Measurements from ENCODE around the gene NMNAT2. TPM values are rescaled to one million over a fixed set of nuclear protein-coding genes. Genes with fewer than 3 reads are reported as not detected.

Gene NMNAT2
- total RNA-seq, 1 experiment from 2014 or later: 8.8 TPM

- DNase-seq (ENCODE audit: low spot score) (no peak), ATAC-seq (no peak)
- Mint-ChIP-seq H3K27ac (no peak overlapping the region), H3K4me1 (peaks cover 18% of the 10 kb centered on the region), H3K9me3 (peaks cover 13% of the 10 kb centered on the region), H3K27me3 (ENCODE audit: low read depth) (no peaks in the 10 kb centered on the region), H3K36me3 (no peaks in the 10 kb centered on the region), H3K4me3 (no peak overlapping the region)
- ChIA-PET CTCF (no interaction called here), POLR2A (no interaction called here)
- TF ChIP-seq JAZF1 (CRISPR knock-in tag; IDR thresholded peaks at IDR 0.05): no peak
- TF ChIP-seq USF2 (CRISPR knock-in tag; IDR thresholded peaks at IDR 0.05): no peak
- no peak for TF ChIP-seq CREM (CRISPR knock-in tag; IDR thresholded peaks at IDR 0.05)
- TF ChIP-seq FOXJ3 (CRISPR knock-in tag; IDR thresholded peaks at IDR 0.05; ENCODE audit: borderline replicate concordance): no peak
- TF ChIP-seq, protein P1, sequence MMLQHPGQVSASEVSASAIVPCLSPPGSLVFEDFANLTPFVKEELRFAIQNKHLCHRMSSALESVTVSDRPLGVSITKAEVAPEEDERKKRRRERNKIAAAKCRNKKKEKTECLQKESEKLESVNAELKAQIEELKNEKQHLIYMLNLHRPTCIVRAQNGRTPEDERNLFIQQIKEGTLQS (CRISPR knock-in tag; conservative IDR thresholded peaks at IDR 0.05): no peak
- no peak for TF ChIP-seq AR (CRISPR knock-in tag; IDR thresholded peaks at IDR 0.05)
- TF ChIP-seq ZNF423 (CRISPR knock-in tag; IDR thresholded peaks at IDR 0.05): no peak
- no peak for TF ChIP-seq TEAD4 (CRISPR knock-in tag; IDR thresholded peaks at IDR 0.05)
- TF ChIP-seq, protein P2, sequence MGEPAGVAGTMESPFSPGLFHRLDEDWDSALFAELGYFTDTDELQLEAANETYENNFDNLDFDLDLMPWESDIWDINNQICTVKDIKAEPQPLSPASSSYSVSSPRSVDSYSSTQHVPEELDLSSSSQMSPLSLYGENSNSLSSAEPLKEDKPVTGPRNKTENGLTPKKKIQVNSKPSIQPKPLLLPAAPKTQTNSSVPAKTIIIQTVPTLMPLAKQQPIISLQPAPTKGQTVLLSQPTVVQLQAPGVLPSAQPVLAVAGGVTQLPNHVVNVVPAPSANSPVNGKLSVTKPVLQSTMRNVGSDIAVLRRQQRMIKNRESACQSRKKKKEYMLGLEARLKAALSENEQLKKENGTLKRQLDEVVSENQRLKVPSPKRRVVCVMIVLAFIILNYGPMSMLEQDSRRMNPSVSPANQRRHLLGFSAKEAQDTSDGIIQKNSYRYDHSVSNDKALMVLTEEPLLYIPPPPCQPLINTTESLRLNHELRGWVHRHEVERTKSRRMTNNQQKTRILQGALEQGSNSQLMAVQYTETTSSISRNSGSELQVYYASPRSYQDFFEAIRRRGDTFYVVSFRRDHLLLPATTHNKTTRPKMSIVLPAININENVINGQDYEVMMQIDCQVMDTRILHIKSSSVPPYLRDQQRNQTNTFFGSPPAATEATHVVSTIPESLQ (CRISPR knock-in tag; IDR thresholded peaks at IDR 0.05): no peak
- TF ChIP-seq ZNF671 (CRISPR knock-in tag; IDR thresholded peaks at IDR 0.05): no peak
- TF ChIP-seq, protein P3, sequence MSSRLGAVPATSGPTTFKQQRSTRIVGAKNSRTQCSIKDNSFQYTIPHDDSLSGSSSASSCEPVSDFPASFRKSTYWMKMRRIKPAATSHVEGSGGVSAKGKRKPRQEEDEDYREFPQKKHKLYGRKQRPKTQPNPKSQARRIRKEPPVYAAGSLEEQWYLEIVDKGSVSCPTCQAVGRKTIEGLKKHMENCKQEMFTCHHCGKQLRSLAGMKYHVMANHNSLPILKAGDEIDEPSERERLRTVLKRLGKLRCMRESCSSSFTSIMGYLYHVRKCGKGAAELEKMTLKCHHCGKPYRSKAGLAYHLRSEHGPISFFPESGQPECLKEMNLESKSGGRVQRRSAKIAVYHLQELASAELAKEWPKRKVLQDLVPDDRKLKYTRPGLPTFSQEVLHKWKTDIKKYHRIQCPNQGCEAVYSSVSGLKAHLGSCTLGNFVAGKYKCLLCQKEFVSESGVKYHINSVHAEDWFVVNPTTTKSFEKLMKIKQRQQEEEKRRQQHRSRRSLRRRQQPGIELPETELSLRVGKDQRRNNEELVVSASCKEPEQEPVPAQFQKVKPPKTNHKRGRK (CRISPR knock-in tag; IDR thresholded peaks at IDR 0.05; ENCODE audit: borderline replicate concordance): no peak
- no peak for TF ChIP-seq IRF2 (CRISPR knock-in tag; IDR thresholded peaks at IDR 0.05; ENCODE audit: borderline replicate concordance, low read depth)
- TF ChIP-seq SOX15 (CRISPR knock-in tag; IDR thresholded peaks at IDR 0.05): no peak
- TF ChIP-seq CREB1 (CRISPR knock-in tag; IDR thresholded peaks at IDR 0.05): no peak
These were observed 63.0 kb downstream of the NMNAT2 start for GRCh38 chr1:183355181-183355580.

DNA sequence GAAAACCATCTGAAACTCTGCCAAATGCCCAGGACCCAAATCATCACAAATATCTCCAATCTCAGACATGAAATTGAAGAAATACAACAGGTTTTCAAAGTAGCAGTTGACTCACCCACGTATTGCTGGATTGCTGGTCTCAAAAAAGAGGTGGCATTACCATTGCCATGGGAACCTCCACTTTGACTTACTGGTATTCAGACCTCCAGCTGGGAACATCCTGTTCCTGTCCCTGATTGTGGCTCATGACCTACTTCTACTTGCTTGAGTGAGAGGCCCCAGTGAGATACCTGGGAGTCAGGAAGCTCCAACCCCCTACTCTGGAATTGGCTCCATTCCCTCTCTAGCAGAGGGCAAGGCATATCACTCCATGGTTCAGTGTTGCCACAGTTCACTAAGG, 64.6 kb downstream of the NMNAT2 start:
- H3K4me1 Mint-ChIP-seq: peaks cover 34% of the 10 kb centered on the region
- H3K4me3 Mint-ChIP-seq: no peak overlapping the region
- CTCF ChIA-PET: interaction anchor here (1.6 kb wide), 1 partner anchor 47 kb away, joined by 4 read pairs; no protein-coding TSS in a partner anchor
- H3K36me3 Mint-ChIP-seq: no peaks in the 10 kb centered on the region
- POLR2A ChIA-PET: no interaction called here
- H3K9me3 Mint-ChIP-seq: peaks cover 13% of the 10 kb centered on the region
- TF ChIP-seq, protein P4, sequence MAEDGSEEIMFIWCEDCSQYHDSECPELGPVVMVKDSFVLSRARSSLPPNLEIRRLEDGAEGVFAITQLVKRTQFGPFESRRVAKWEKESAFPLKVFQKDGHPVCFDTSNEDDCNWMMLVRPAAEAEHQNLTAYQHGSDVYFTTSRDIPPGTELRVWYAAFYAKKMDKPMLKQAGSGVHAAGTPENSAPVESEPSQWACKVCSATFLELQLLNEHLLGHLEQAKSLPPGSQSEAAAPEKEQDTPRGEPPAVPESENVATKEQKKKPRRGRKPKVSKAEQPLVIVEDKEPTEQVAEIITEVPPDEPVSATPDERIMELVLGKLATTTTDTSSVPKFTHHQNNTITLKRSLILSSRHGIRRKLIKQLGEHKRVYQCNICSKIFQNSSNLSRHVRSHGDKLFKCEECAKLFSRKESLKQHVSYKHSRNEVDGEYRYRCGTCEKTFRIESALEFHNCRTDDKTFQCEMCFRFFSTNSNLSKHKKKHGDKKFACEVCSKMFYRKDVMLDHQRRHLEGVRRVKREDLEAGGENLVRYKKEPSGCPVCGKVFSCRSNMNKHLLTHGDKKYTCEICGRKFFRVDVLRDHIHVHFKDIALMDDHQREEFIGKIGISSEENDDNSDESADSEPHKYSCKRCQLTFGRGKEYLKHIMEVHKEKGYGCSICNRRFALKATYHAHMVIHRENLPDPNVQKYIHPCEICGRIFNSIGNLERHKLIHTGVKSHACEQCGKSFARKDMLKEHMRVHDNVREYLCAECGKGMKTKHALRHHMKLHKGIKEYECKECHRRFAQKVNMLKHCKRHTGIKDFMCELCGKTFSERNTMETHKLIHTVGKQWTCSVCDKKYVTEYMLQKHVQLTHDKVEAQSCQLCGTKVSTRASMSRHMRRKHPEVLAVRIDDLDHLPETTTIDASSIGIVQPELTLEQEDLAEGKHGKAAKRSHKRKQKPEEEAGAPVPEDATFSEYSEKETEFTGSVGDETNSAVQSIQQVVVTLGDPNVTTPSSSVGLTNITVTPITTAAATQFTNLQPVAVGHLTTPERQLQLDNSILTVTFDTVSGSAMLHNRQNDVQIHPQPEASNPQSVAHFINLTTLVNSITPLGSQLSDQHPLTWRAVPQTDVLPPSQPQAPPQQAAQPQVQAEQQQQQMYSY (CRISPR knock-in tag; IDR thresholded peaks at IDR 0.05): peak; percentile 10; the same call in 1 of the 2 replicates
- TF ChIP-seq, protein P5, sequence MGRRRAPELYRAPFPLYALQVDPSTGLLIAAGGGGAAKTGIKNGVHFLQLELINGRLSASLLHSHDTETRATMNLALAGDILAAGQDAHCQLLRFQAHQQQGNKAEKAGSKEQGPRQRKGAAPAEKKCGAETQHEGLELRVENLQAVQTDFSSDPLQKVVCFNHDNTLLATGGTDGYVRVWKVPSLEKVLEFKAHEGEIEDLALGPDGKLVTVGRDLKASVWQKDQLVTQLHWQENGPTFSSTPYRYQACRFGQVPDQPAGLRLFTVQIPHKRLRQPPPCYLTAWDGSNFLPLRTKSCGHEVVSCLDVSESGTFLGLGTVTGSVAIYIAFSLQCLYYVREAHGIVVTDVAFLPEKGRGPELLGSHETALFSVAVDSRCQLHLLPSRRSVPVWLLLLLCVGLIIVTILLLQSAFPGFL (CRISPR knock-in tag; IDR thresholded peaks at IDR 0.05; ENCODE audit: borderline replicate concordance): no peak
- TF ChIP-seq ZNF138 (CRISPR knock-in tag; conservative IDR thresholded peaks at IDR 0.05) (no peak), FOXK1 (CRISPR knock-in tag; IDR thresholded peaks at IDR 0.05) (no peak), JAZF1 (CRISPR knock-in tag; IDR thresholded peaks at IDR 0.05) (no peak), FOXJ3 (CRISPR knock-in tag; IDR thresholded peaks at IDR 0.05; ENCODE audit: borderline replicate concordance) (no peak)
- H3K27me3 Mint-ChIP-seq (ENCODE audit: low read depth): no peaks in the 10 kb centered on the region
- peak overlapping the region; percentile 77; the same call in 1 of the 2 replicates for H3K27ac Mint-ChIP-seq
- ATAC-seq: peak; percentile 67
- no peak for DNase-seq (ENCODE audit: low spot score)
